Measurements from ENCODE around the gene PHC3.

Gene PHC3

GRCh38 chr3:170075441-170076091 is 106.0 kb downstream of the PHC3 start:
- DNase-seq = no peak

GRCh38 chr3:170064108-170064507 is 117.4 kb downstream of the PHC3 start:
- DNase-seq = no peak

GRCh38 chr3:170063691-170064090 is 117.8 kb downstream of the PHC3 start:
- no peak for DNase-seq

GRCh38 chr3:170062769-170063168 is 118.8 kb downstream of the PHC3 start:
- DNase-seq = no peak

GRCh38 chr3:170062068-170062467 is 119.5 kb downstream of the PHC3 start:
- DNase-seq = no peak

- DNase-seq = no peak
Measured at GRCh38 chr3:170059447-170059846, 122.1 kb downstream of the PHC3 start.

GRCh38 chr3:170058127-170058526 is 123.4 kb downstream of the PHC3 start:
- no peak for DNase-seq

GRCh38 chr3:170057550-170057949 is 124.0 kb downstream of the PHC3 start:
- no peak for DNase-seq

- no peak for DNase-seq
Measured at GRCh38 chr3:170056710-170057454, 124.7 kb downstream of the PHC3 start.

GRCh38 chr3:170055209-170055608 is 126.3 kb downstream of the PHC3 start:
- DNase-seq = no peak

- DNase-seq = no peak
Measured at GRCh38 chr3:170054204-170054603, 127.3 kb downstream of the PHC3 start.

GRCh38 chr3:170052398-170052797 is 129.1 kb downstream of the PHC3 start:
- no peak for DNase-seq

- no peak for DNase-seq
Measured at GRCh38 chr3:170050753-170051152, 130.8 kb downstream of the PHC3 start.

GRCh38 chr3:170049146-170050000 is 132.2 kb downstream of the PHC3 start:
- no peak for DNase-seq

GRCh38 chr3:170047133-170047404 is 134.5 kb downstream of the PHC3 start:
- DNase-seq = no peak

- no peak for DNase-seq
Measured at GRCh38 chr3:170046269-170047132, 135.0 kb downstream of the PHC3 start.

- no peak for DNase-seq
Measured at GRCh38 chr3:170044795-170045244, 136.7 kb downstream of the PHC3 start.

GRCh38 chr3:170044271-170044670 is 137.3 kb downstream of the PHC3 start:
- no peak for DNase-seq

GRCh38 chr3:170043506-170043905 is 138.0 kb downstream of the PHC3 start:
- no peak for DNase-seq

GRCh38 chr3:170040418-170040817 is 141.1 kb downstream of the PHC3 start:
- DNase-seq = no peak

- no peak for DNase-seq
Measured at GRCh38 chr3:170038434-170039110, 143.0 kb downstream of the PHC3 start.
